Right renal cortex interstitium (tissue), 3 donors: ENCODE data around the gene UGT2B10. TPM values are rescaled to one million over a fixed set of nuclear protein-coding genes. Genes with fewer than 3 reads are reported as not detected.

Experiments
- DNase-seq, 3 donors: peaks; one replicate each; pipeline ENCODE4 v3.0.0-alpha.2; 2013; ENCODE audit warnings: low read depth in 3 of 3, low spot score in 2 of 3
- polyA plus RNA-seq, 3 donors: library from polyadenylated mRNA; unstranded; fragments of 120-200 nt; gene quantifications; one replicate each; pipeline ENCODE4 v1.2.1, GENCODE V29; 2013; ENCODE audit not compliant: insufficient read length in 3 of 3

The UGT2B10 gene
- polyA plus RNA-seq, 3 donors = 0.14 to 0.44 (median 0.33) TPM

DNA sequence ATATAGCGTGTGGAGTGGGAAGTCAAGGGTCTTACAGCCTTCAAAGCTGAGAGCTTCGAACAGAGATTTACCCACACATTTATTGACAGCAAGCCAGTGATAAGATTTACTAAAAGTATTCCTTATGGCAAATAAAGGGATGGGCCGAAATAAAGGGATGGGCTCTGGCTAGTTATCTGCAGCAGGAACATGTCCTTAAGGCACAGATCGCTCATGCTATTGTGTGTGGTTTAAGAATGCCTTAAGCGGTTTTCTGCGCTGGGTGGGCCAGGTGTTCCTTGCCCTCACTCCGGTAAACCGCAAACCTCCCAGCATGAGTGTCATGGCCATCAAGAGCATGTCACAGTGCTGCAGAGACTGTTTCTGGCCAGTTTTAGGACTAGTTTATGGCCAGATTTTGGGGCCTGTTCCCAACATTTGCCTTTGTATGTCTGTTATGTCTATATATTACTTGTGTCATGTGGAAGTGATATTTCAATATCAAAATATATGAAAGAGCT is 53.5 kb downstream of the UGT2B10 start:
- no peak for DNase-seq

DNA sequence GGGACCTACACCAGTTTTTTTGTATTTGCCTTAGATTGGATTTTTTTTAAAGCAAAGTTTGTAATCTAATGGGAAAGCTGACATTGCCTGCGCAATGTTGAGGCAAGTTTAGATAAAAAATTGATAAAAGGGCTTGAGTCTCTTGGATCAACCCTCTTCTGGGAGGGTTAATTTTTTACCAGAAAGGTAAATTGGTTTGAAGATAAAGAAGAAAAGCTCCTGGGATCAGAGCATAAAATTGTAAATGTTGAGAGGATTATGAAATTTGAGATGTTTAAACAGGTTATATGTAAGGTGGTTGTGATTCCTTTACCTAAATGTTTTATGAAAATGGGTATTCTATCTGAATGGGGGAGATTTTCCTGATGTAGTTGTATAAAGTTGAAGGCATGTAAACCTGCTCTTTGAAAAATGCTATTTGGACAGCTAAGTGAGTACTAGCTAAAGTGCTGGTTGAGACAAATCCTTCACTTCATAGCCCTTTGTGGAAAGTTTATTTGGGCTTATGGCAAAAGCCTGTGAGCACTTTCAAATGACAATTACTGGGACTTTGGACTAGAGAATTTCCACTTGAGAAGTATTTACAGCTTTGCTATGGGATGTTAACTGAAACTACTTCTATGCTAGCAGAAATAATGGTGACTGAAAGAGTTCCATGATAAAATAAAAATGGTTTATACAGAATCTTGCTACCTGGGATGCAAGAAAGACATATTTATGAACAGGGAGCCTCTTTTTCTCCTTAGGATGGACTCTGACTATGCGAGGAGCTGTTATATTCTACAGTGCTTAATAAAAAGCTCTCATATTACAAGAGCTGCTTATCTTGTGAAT is 56.2 kb downstream of the UGT2B10 start:
- no peak for DNase-seq

DNA sequence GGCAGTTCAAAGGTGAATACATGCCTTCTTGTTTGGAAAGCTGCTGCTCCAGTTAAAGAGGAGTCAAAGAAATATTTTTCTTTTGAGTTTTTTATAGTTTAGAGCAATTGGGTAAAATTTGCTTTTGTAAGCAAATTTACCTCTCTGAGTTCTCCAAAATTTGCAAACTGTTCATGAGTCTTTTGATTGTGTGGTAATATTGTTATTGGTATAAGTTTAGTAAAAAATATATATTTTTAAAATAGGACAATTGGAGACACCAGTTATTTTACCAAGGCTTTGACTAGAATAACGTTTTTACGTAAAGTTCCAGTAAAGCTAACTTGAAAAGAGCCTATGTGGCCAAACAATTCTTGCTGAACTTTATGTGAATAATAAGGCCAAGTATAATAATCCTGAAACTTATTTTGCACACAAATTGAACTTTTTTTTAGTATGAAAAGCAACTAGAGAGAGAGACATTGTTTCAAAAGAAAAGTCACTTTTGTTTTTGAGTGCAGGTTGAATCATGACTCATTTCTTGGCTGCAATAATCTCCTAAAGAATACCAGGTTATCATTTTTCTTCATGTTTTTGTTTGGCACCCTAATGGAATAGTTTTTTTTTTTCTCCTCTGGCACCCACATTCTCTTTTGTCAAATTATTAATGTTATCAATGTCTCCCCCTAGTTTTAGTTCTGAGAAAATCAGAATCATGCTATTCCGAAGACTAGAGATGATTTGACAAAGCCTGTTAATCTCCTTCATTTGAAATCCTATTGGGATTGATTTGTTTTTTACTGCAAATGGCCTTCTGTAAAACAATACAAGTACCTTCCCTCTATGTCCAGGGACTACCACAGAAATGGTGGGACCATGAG is 57.1 kb downstream of the UGT2B10 start:
- no peak for DNase-seq

DNA sequence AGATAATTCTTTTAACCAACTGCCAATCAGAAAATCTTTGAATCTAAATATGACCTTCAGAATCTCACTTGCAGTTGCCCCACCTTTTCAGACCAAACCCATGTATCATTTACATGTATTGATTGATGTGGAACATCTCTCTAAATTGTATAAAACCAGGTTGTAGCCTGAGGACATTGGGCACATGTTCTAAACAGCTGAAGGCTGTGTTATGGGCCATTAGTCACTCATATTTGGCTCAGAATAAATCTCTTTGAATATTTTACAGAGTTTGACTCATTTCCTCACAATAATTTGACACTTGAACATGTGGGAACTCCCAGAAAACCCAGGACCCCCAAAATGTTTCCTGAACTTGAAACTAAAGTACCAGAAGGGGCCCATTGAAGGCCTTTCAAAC is 58.7 kb downstream of the UGT2B10 start:
- no peak for DNase-seq

DNA sequence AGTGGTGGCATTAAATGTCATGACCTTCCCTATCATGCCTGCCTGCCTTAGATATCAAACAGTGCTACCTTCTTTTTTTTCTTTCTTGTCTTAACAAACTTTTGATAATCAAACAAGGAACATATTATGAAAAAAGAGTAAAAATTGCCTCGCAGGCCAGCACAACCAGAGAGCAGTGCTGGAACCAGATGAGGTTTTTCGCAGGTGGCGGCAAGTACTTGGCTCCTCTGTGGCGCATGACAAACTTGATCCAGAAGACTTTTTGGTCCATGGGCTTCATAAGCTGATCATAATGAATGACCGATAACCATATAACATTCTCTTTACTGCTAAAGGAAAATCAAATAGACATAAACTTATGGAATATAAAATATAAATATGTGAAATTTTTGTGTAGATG is 61.8 kb downstream of the UGT2B10 start:
- DNase-seq = no peak

DNA sequence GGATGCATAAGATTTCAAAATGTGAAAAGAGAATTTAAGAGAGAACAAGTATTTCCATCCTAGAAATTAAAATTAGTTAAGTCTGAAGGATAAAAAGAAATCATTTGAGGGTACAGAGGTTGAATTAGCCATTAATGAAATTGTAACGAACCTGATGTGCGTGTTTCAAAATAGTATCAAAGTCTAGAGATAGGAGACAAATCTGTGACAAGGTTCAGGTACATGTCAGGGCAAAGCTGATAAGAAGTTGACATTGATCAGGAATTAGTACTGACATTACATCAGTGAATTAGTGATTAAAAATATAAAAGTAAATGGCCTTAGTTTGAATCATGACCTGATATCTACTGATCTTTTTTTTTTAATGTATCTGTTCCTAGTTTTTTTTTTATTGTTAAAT is 62.3 kb downstream of the UGT2B10 start:
- DNase-seq = no peak

Other genes starting within 250 kb of the UGT2B10 start
- not detected for gene UGT2B17, start 239.7 kb upstream of the UGT2B10 start, polyA plus RNA-seq
- gene UGT2B15, start 145.3 kb upstream of the UGT2B10 start, polyA plus RNA-seq = under 1 TPM; 0.06 to 0.12 (median 0.07) TPM
- 100 to 1,000 TPM in 1 of 3 donors, 10 to 100 TPM in 2; 86.3 to 187 (median 87.1) TPM for gene UGT2A3, start 135.8 kb downstream of the UGT2B10 start, polyA plus RNA-seq